ENCODE measurements around the gene MYOF.

Gene MYOF

DNA sequence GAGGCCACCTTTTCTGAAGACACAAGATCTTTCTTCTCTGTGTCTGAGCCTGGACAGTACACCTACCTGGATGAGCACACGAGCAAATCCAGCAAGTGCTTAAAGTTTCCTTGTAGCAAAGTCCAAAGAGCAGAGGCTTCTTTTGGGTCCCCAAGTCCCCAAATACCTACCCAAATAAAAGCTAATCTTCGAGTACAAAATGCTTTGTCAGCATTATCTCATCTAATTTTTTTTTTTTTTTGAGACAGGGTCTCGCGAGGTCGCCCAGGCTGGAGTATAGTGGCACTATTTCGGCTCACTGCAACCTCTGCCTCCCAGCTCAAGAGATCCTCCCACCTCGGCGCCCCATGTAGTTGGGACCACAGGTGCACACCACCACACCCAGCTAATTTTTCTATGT, 24.6 kb downstream of the MYOF start:
- H3K27ac ChIP-seq: no peak overlapping the region
- H3K36me3 ChIP-seq (ENCODE audit: insufficient read depth): no peaks in the 10 kb centered on the region
- no peak overlapping the region for H3K4me3 ChIP-seq (IDR thresholded peaks at IDR 0.05; ENCODE audit: insufficient read depth, low read depth, low read length)
- no peak overlapping the region for H2AFZ ChIP-seq (ENCODE audit: low read depth)
- no peak for TF ChIP-seq CTCF (conservative IDR thresholded peaks at IDR 0.05; ENCODE audit: low read depth, low read length)
- peaks cover 2% of the 10 kb centered on the region for H3K4me1 ChIP-seq (ENCODE audit: low read depth, poor library complexity, severe bottlenecking)
- H3K4me2 ChIP-seq: no peak overlapping the region
- no peak overlapping the region for H3K9ac ChIP-seq
- no peaks in the 10 kb centered on the region for H4K20me1 ChIP-seq (ENCODE audit: insufficient read depth)
- H3K27me3 ChIP-seq (ENCODE audit: insufficient read depth, low read depth): no peaks in the 10 kb centered on the region
- H3K79me2 ChIP-seq (ENCODE audit: insufficient read depth, low read depth): no peaks in the 10 kb centered on the region

DNA sequence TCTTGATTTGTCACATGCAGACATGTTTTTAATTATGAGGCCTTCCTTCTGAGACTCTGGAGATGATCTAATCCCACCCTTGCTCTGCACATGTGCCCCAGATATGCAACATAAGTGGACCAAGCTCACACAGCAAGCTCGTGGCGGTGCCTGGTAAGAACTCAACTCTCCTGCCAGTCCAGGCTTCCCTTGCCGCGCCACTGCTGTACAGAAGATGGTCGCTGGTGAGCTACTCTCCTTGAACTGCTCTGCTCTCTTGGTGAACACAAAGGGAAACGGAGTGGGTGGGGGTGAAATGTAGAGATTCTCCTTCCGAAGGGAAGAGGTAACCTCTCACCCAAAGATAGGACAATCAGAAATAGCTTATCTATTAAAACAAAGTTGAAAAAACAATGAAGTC, 25.7 kb downstream of the MYOF start:
- no peaks in the 10 kb centered on the region for H3K36me3 ChIP-seq (ENCODE audit: insufficient read depth)
- H3K79me2 ChIP-seq (ENCODE audit: insufficient read depth, low read depth): no peaks in the 10 kb centered on the region
- no peaks in the 10 kb centered on the region for H3K4me1 ChIP-seq (ENCODE audit: low read depth, poor library complexity, severe bottlenecking)
- H3K4me2 ChIP-seq: no peak overlapping the region
- H2AFZ ChIP-seq (ENCODE audit: low read depth): no peak overlapping the region
- no peak overlapping the region for H3K4me3 ChIP-seq (IDR thresholded peaks at IDR 0.05; ENCODE audit: insufficient read depth, low read depth, low read length)
- no peak overlapping the region for H3K9ac ChIP-seq
- TF ChIP-seq CTCF (conservative IDR thresholded peaks at IDR 0.05; ENCODE audit: low read depth, low read length): no peak
- H3K27ac ChIP-seq: no peak overlapping the region
- H3K27me3 ChIP-seq (ENCODE audit: insufficient read depth, low read depth): no peaks in the 10 kb centered on the region
- no peaks in the 10 kb centered on the region for H4K20me1 ChIP-seq (ENCODE audit: insufficient read depth)

GRCh38 chr10:93454736-93455135, 27.4 kb downstream of the MYOF start:
- no peak overlapping the region for H3K4me2 ChIP-seq
- H3K36me3 ChIP-seq (ENCODE audit: insufficient read depth): no peaks in the 10 kb centered on the region
- no peak overlapping the region for H2AFZ ChIP-seq (ENCODE audit: low read depth)
- no peak overlapping the region for H3K4me3 ChIP-seq (IDR thresholded peaks at IDR 0.05; ENCODE audit: insufficient read depth, low read depth, low read length)
- no peak overlapping the region for H3K9ac ChIP-seq
- H3K79me2 ChIP-seq (ENCODE audit: insufficient read depth, low read depth): no peaks in the 10 kb centered on the region
- no peaks in the 10 kb centered on the region for H3K27me3 ChIP-seq (ENCODE audit: insufficient read depth, low read depth)
- H3K27ac ChIP-seq: no peak overlapping the region
- no peak for TF ChIP-seq CTCF (conservative IDR thresholded peaks at IDR 0.05; ENCODE audit: low read depth, low read length)
- no peaks in the 10 kb centered on the region for H4K20me1 ChIP-seq (ENCODE audit: insufficient read depth)
- no peaks in the 10 kb centered on the region for H3K4me1 ChIP-seq (ENCODE audit: low read depth, poor library complexity, severe bottlenecking)

GRCh38 chr10:93454146-93454545, 28.0 kb downstream of the MYOF start:
- Histone ChIP-seq H3K9ac (no peak overlapping the region), H3K4me2 (no peak overlapping the region), H3K79me2 (ENCODE audit: insufficient read depth, low read depth) (no peaks in the 10 kb centered on the region), H2AFZ (ENCODE audit: low read depth) (no peak overlapping the region), H3K27ac (no peak overlapping the region), H3K4me1 (ENCODE audit: low read depth, poor library complexity, severe bottlenecking) (no peaks in the 10 kb centered on the region), H3K27me3 (ENCODE audit: insufficient read depth, low read depth) (no peaks in the 10 kb centered on the region), H4K20me1 (ENCODE audit: insufficient read depth) (no peaks in the 10 kb centered on the region), H3K4me3 (IDR thresholded peaks at IDR 0.05; ENCODE audit: insufficient read depth, low read depth, low read length) (no peak overlapping the region), H3K36me3 (ENCODE audit: insufficient read depth) (no peaks in the 10 kb centered on the region)
- TF ChIP-seq CTCF (conservative IDR thresholded peaks at IDR 0.05; ENCODE audit: low read depth, low read length): no peak

DNA sequence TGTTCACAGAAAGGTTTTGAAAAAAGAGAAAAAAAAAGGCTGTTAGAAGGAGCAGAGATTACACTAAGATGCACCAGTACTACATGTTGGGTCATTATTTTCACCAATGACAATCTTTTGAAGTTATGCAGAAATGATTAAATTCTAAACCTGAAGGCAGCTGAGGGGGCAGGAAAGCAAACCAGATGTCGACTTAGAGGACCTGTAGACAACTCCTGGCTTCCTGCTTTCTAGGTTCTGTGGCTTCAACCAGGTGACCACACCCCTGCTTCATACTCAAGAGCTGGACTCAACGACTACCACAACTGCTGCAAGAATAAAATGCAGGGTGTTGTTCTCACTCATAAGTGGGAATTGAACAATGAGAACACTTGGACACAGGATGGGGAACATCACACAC, 30.0 kb downstream of the MYOF start:
- Histone ChIP-seq H3K36me3 (ENCODE audit: insufficient read depth) (no peaks in the 10 kb centered on the region), H3K4me3 (IDR thresholded peaks at IDR 0.05; ENCODE audit: insufficient read depth, low read depth, low read length) (no peak overlapping the region), H3K27me3 (ENCODE audit: insufficient read depth, low read depth) (no peaks in the 10 kb centered on the region), H3K9ac (no peak overlapping the region), H3K4me1 (ENCODE audit: low read depth, poor library complexity, severe bottlenecking) (no peaks in the 10 kb centered on the region), H2AFZ (ENCODE audit: low read depth) (no peak overlapping the region), H3K79me2 (ENCODE audit: insufficient read depth, low read depth) (no peaks in the 10 kb centered on the region), H3K27ac (no peak overlapping the region), H3K4me2 (no peak overlapping the region), H4K20me1 (ENCODE audit: insufficient read depth) (no peaks in the 10 kb centered on the region)
- TF ChIP-seq CTCF (conservative IDR thresholded peaks at IDR 0.05; ENCODE audit: low read depth, low read length): no peak
